DND-41 (cell line): Measurements from ENCODE around the gene DNAH17.

Experiments used
- ATAC-seq: fragments of 200-7000 bp; cut with Tn5 transposase; 3 replicates; pipeline ENCODE4 v1.9.1; 2021; ENCODE audit warnings: low read depth; ENCODE audit not compliant: insufficient read depth
- DNase-seq: peaks from one replicate; pipeline ENCODE4 v3.0.0-alpha.2; 2020
- H2AFZ ChIP-seq: 2 replicates; pipeline ENCODE4 v1.6.0; 2012; ENCODE audit warnings: low read depth, low read length
- H3K27ac ChIP-seq: 2 replicates; pipeline ENCODE4 v1.5.1; 2012; ENCODE audit warnings: low read length, inconsistent platforms
- H3K27me3 ChIP-seq: fragments of 200-600 bp; sonication (generic); 2 replicates; pipeline ENCODE4 v1.6.0; 2012; ENCODE audit warnings: low read length, mild to moderate bottlenecking, inconsistent platforms; ENCODE audit not compliant: insufficient read depth, poor library complexity
- H3K36me3 ChIP-seq: 2 replicates; pipeline ENCODE4 v1.5.1; 2012; ENCODE audit warnings: low read length, inconsistent platforms; ENCODE audit not compliant: insufficient read depth
- H3K4me1 ChIP-seq: 2 replicates; pipeline ENCODE4 v1.5.1; 2012; ENCODE audit warnings: mild to moderate bottlenecking, low read length; ENCODE audit not compliant: insufficient read depth
- H3K4me2 ChIP-seq: 2 replicates; pipeline ENCODE4 v1.6.0; 2012; ENCODE audit warnings: mild to moderate bottlenecking, moderate library complexity, low read length, inconsistent platforms; ENCODE audit not compliant: insufficient read depth
- H3K4me3 ChIP-seq, 2 experiments: fragments of 200-600 bp in 1 of 2; shearing (Covaris generic) in 1 of 2; 2 replicates each; pipeline ENCODE4 v1.5.1; 2012 to 2016; ENCODE audit warnings: inconsistent platforms in 2 of 2, low read length in 2 of 2, mild to moderate bottlenecking in 2 of 2, low read depth in 1 of 2, moderate library complexity in 1 of 2
- H3K79me2 ChIP-seq: 2 replicates; pipeline ENCODE4 v1.6.0; 2012; ENCODE audit warnings: low read length, inconsistent platforms; ENCODE audit not compliant: insufficient read depth
- H3K9ac ChIP-seq: 2 replicates; pipeline ENCODE4 v1.6.0; 2012; ENCODE audit warnings: low read depth, mild to moderate bottlenecking, inconsistent platforms, low read length, moderate library complexity
- H3K9me3 ChIP-seq: 2 replicates; pipeline ENCODE4 v1.5.1; 2012; ENCODE audit warnings: low read length, moderate library complexity, mild to moderate bottlenecking, inconsistent platforms; ENCODE audit not compliant: insufficient read depth, severe bottlenecking
- H4K20me1 ChIP-seq: 2 replicates; pipeline ENCODE4 v1.6.0; 2012; ENCODE audit warnings: low read length; ENCODE audit not compliant: insufficient read depth
- EZH2 ChIP-seq: IDR thresholded peaks from 3 replicates; pipeline ENCODE4 v1.6.1; 2012; ENCODE audit warnings: borderline replicate concordance, low read depth, mild to moderate bottlenecking, moderate library complexity, low read length, inconsistent platforms; ENCODE audit not compliant: severe bottlenecking
- TF ChIP-seq, protein P1 (sequence below): IDR thresholded peaks from 2 replicates; pipeline ENCODE4 v1.5.1; 2012; ENCODE audit warnings: borderline replicate concordance, low read length, moderate library complexity, mild to moderate bottlenecking; ENCODE audit not compliant: poor library complexity, severe bottlenecking; ENCODE audit errors: extremely low read depth

DNAH17 gene

DNA sequence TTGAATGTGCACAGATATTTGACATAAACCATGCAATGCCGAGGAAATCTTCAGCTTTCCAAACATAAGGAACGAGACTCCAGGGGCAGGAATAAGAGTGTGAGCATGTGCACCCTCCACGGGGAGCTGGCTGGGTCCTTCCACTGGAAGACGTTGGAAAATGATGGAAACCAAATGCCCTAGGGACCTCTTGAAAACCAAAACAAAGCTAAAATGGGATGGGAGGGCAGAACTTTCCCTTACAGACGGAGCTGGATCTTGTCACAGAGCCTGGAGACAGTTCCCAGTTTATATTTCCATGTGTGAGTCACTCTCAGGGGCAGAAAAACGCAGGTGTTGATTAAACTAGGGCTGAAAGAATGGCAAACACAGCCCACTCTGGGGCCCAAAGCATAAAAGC lies 34.4 kb upstream of the DNAH17 start:
- no peak overlapping the region for H3K4me2 ChIP-seq
- H3K4me3 ChIP-seq, result no peak overlapping the region
- no peak overlapping the region for H3K27ac ChIP-seq
- TF ChIP-seq, protein P1, sequence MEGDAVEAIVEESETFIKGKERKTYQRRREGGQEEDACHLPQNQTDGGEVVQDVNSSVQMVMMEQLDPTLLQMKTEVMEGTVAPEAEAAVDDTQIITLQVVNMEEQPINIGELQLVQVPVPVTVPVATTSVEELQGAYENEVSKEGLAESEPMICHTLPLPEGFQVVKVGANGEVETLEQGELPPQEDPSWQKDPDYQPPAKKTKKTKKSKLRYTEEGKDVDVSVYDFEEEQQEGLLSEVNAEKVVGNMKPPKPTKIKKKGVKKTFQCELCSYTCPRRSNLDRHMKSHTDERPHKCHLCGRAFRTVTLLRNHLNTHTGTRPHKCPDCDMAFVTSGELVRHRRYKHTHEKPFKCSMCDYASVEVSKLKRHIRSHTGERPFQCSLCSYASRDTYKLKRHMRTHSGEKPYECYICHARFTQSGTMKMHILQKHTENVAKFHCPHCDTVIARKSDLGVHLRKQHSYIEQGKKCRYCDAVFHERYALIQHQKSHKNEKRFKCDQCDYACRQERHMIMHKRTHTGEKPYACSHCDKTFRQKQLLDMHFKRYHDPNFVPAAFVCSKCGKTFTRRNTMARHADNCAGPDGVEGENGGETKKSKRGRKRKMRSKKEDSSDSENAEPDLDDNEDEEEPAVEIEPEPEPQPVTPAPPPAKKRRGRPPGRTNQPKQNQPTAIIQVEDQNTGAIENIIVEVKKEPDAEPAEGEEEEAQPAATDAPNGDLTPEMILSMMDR, result no peak
- TF ChIP-seq EZH2, result no peak
- H3K9ac ChIP-seq, result no peak overlapping the region
- ATAC-seq (no peak), DNase-seq (no peak)
- no peak overlapping the region for H2AFZ ChIP-seq
- peaks cover 6% of the 10 kb centered on the region for H3K27me3 ChIP-seq
- H4K20me1 ChIP-seq, result no peaks in the 10 kb centered on the region; the same call in 1 of the 2 replicates
- H3K4me1 ChIP-seq, result no peaks in the 10 kb centered on the region
- H3K9me3 ChIP-seq, result no peaks in the 10 kb centered on the region
- H3K79me2 ChIP-seq, result no peaks in the 10 kb centered on the region
- no peaks in the 10 kb centered on the region for H3K36me3 ChIP-seq

DNA sequence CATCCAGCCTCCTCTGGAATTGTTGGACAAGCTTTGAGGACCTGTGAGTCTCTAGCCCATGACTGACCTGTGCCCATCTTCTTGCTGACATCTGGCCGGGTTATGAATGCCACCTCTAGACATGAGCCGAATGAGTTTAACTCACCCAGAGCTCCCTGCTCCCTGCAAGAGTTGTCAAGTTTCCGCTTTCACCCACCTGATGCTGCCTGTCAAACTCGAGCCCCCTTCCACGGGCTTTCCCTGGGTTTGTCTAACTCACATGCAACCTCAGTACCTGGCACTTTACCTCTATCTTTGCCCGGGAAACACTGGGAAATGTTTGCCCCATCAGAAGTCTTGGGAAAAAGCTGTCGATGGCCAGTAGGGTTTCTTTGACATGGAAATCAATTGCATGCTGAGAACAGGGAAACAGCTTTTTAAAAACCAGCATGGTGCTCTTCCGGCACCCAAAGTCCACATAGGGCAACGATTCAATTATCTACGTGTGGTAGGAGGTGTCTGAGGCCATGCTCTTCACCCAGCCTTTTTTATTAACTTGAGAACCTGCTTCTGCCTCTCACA lies 33.8 kb upstream of the DNAH17 start:
- Histone ChIP-seq H3K79me2 (no peaks in the 10 kb centered on the region), H3K4me3 (no peak overlapping the region), H3K27ac (no peak overlapping the region), H2AFZ (no peak overlapping the region), H3K9me3 (no peaks in the 10 kb centered on the region), H3K4me1 (no peaks in the 10 kb centered on the region), H3K36me3 (no peaks in the 10 kb centered on the region), H3K27me3 (peaks cover 6% of the 10 kb centered on the region), H3K4me2 (no peak overlapping the region), H3K9ac (no peak overlapping the region), H4K20me1 (no peaks in the 10 kb centered on the region; the same call in 1 of the 2 replicates)
- ATAC-seq, result no peak
- DNase-seq, result no peak
- TF ChIP-seq, protein P1, result no peak
- no peak for TF ChIP-seq EZH2

DNA sequence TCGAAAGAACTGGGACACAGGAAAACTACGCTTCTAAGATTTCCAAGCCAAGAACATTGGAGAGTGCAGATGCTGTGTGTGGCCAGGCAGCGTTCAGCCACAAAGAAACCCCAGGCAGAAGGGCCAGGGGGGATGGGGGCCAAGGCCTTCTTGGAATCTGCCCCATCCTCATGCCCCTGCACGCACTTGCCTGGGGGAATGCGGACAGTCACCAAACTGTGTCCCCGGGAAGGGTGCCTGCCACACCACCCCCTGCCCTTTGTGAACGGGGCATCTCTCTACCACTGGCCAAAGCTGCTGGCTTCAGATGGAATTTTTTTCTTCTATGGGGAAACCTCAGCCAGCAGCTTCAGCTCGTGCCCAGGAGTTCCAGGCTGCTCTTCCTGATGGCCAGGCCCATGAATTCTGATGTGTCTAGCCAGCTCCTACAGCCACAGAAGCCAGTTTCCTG lies 32.0 kb upstream of the DNAH17 start:
- no peak overlapping the region for H3K27ac ChIP-seq
- H3K4me2 ChIP-seq, result no peak overlapping the region
- DNase-seq, result no peak
- H3K36me3 ChIP-seq, result no peaks in the 10 kb centered on the region
- no peaks in the 10 kb centered on the region for H3K9me3 ChIP-seq
- no peaks in the 10 kb centered on the region; the same call in 1 of the 2 replicates for H4K20me1 ChIP-seq
- H3K9ac ChIP-seq, result no peak overlapping the region
- H3K4me3 ChIP-seq, result no peak overlapping the region
- ATAC-seq, result no peak
- no peaks in the 10 kb centered on the region for H3K4me1 ChIP-seq
- H3K79me2 ChIP-seq, result no peaks in the 10 kb centered on the region
- peaks cover 6% of the 10 kb centered on the region for H3K27me3 ChIP-seq
- TF ChIP-seq EZH2, result no peak
- TF ChIP-seq, protein P1, result no peak
- H2AFZ ChIP-seq, result no peak overlapping the region

DNA sequence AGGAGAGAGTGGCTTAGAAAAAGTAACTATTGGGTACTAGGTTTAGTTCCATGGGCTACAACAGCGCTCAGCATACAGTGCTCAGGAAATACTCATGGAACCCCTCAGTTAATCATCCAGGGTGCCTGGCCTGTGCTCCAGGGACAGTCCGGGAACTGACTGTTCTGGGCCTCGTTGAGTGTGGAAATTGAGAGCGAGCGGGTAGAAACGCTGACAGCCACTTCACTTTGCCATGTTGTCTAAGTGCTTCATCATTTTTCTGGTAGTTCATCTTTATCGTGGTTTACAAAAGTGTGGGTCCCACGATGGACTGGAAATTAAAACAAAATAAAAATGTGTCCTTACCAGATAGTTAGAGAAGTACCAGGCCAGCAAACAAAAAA lies 31.6 kb upstream of the DNAH17 start:
- Histone ChIP-seq H3K4me3 (no peak overlapping the region), H3K27ac (no peak overlapping the region), H3K9me3 (no peaks in the 10 kb centered on the region), H3K79me2 (no peaks in the 10 kb centered on the region), H2AFZ (no peak overlapping the region), H4K20me1 (no peaks in the 10 kb centered on the region; the same call in 1 of the 2 replicates), H3K9ac (no peak overlapping the region), H3K4me2 (no peak overlapping the region), H3K36me3 (no peaks in the 10 kb centered on the region), H3K27me3 (peaks cover 6% of the 10 kb centered on the region), H3K4me1 (no peaks in the 10 kb centered on the region)
- no peak for TF ChIP-seq EZH2
- TF ChIP-seq, protein P1, result no peak
- DNase-seq, result no peak
- no peak for ATAC-seq
